Activated CD4-positive, alpha-beta T cell treated with anti-CD3 and anti-CD28 coated beads for 1 hour (primary cell): ENCODE results near the gene NUAK2.
"Not testable (repeated sequence)": the region's sequence is repeated elsewhere in the genome, so short reads cannot be mapped to it uniquely, and the experiment has no call there.

Experiments
- DNase-seq: peaks from one replicate; pipeline ENCODE4 v3.0.0-alpha.2; 2020

NUAK2 gene

GRCh38 chr1:205294175-205294917, 27.2 kb downstream of the NUAK2 start:
- no peak for DNase-seq

DNA sequence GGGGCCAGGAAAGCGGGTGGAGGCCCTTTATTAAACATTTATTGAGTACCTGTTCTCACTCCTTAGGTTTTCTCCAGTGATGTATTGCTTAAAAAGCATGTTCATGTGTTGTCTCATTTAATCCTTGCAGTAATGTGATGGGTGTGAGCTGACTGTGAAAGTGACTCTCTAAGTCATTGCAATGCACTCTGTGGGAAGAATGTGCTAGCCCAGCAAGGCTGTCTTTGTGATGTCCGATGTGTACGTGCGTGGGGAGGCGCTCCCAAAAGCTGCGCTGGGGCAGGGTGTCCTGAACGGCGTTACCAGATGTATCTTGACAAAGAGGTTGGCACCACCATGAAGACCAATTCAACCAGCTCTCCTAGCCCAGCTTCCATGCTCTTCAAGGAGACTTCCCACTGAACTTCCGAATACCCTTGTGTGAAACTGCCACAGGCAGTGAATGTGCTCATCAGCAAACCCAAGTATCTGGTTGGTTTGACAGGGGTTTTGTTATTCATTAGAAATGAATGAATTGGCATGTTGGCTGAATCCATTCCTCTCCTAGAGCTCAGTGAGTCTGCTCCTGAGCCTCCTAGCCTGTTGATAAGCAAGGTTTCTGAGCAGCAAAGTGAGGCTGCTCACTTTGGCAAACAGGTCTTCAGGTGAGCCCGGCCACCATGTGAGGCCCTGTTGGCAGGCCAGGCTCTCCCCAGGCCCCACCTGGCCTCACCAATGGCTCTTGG, 28.0 kb downstream of the NUAK2 start:
- no peak for DNase-seq

GRCh38 chr1:205291596-205291995, 29.9 kb downstream of the NUAK2 start:
- no peak for DNase-seq

GRCh38 chr1:205287767-205288559, 33.6 kb downstream of the NUAK2 start:
- peak; percentile 61 for DNase-seq

DNA sequence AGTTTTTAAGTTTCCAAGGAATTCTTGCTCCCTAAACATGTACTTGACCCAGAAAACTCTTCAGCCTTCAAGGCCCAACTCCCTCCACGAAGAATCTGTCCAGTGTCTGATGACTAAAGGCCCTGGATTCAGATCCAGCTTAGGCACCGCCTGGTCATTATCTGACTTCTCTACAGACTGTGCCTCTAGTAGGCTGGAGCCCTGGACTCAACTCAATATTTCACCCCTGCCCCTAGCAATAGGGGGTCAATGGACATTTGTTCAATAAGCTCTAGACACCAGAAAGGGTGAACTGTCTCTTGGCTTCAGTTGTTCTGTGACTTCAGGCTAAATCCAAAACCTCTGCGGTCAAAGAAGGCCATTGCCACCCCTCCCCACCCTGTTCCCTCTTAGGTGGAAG, 34.5 kb downstream of the NUAK2 start:
- no peak for DNase-seq

DNA sequence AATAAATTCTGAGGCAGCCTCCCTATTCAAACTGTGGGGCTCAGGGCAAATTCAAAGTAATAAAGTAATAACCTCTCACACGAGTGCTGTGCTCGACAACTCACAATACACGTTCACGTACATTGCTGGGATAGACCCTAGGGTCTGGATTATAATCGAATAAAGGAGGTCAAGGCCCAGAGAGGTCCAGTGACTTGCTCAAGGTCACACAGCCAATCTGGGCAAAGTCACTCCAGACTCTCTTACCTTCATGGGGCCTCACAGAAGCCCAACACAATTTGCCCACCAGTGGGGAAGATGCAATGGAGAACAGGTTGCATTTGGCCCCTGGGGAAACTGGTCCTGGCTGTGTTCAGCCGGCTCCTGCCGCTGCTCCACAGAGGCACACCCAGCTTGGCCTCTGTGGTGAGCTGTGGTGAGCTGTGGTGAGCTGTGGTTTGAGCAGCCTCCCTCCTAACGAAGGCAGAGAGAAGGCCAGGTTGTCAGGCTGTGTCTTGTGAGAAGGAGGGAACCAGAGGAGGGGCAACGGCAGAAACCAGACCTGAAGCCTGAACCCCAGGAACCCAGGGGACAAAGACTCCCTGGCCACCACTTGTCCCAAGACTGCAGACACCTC, 35.1 kb downstream of the NUAK2 start:
- DNase-seq: peak; percentile 29

- DNase-seq: peak; percentile 31
These were observed 36.0 kb downstream of the NUAK2 start for GRCh38 chr1:205285381-205286101.

GRCh38 chr1:205284420-205285144, 37.0 kb downstream of the NUAK2 start:
- DNase-seq: peak; percentile 86

DNA sequence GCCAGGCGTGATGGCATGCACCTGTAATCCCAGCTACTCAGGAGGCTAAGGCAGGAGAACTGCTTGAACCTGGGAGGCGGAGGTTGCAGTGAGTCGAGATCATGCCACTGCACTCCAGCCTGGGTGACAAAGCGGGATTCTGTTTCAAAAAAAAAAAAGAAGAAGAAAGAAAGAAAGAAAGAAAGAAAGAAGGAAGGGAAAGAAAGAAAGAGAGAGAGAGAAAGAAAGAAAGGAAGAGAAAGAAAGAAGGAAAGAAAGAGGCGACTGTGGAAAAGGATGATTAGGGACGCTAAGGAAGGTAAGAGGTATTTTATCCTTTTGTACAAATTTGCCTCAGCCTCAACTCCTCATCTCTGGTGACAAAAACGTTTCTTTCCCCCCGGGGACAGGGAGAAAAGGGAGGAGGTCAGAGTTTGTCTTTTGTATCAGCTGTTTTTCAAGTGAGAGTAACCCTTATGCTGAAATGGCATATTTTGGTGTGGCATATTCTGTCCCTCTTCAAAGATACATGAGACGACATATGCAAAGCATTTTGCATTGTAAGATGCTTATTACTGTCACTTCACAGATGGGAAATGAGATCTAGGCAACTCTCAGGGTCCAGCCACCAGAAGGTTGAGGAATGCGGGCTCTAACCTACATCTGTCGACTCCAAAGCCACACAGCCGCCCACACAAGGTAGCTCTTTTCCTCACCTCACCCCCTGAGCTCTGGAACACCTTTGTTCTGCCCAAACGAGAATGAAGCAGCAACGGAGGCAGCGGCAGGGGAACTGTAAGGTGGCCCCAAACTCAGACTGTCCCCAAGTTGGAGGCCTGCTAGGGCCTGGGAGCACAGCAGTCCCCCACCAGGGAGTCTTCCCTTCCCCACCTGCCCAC, 38.0 kb downstream of the NUAK2 start:
- no peak for DNase-seq

DNA sequence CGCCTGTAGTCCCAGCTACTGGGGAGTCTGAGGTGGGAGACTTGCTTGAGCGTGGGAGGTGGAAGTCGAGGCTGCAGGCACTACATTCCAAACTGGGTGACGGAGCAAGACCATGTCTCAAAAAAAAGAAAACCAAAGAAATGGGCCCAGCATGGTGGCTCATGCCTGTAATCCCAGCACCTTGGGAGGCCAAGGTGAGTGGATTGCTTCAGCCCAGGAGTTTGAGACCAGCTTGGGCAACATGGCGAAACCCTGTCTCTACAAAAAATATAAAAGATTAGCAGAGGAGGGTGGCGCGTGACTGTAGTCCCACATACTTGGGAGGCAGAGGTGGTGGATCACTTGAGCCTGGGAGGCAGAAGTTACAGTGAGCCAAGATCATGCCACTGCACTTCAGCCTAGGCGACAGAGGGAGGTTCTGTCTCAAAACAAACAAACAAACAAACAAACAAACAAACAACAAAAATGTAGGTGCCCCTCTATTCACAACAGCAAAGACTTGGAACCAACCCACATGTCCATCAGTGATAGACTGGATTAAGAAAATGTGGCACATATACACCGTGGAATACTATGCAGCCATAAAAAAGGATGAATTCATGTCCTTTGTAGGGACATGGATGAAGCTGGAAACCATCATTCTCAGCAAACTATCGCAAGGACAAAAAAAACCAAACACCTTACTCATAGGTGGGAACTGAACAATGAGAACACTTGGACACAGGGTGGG, 40.7 kb downstream of the NUAK2 start:
- DNase-seq: not testable (repeated sequence)

DNA sequence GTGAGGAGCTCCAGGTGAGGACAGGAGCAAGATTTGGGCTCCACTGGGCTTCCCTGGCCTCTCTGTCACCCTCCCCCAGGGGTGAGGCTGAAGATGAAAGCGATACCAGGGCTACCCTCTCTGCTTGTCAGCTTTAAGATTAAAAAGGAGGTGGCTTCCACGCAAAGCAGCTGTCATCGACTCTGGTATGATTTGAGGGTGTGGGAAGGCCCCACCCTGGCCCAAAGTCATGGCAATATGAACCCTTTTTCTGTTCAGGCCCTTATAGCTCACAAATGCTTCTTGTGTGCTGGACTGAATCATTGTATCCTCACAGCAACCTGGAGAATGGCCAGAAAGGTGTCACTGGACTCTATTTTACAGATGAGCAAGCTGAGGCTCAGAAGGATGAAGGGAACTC, 41.6 kb downstream of the NUAK2 start:
- DNase-seq: no peak

- DNase-seq: no peak
These were observed 44.9 kb downstream of the NUAK2 start for GRCh38 chr1:205276689-205277065.

DNA sequence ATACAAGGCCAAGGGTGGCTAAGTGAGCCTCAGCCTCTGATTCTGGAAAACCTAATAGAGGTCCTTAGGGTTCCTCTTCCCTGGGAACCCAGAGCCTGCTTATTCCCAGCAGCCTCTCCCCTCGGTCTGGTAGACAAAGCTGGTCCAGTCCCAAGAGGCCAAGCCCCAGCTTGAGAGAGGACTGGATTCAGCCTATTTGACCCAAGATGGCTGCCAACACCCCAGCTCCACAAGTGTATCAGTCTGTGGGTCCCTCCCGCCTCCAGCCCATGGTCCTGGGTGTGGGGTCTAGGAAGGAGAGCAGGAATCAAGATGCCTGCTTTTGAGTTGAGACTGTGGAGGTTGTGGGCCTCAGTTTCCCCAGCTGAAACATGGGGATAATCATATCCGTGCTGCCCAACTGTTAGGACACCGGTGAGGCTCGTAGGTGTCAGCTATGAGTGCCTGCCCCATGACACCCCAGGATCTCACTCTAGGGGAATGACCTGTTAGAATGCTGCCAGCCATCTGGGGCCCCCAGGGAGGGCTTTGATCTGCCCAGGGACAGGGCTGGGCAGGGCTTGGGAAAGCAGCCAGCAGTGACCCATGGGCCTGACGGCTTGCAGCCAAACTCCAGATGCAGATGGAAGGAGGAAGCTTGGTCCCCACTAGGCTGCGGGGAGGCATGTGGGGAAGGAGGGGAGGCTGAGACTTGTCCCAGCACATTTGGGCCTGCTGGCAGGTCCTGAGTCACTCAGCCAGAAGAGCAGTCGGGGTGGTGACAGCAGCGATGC, 45.4 kb downstream of the NUAK2 start:
- DNase-seq: no peak

GRCh38 chr1:205275133-205275532, 46.4 kb downstream of the NUAK2 start:
- peak; percentile 45 for DNase-seq

DNA sequence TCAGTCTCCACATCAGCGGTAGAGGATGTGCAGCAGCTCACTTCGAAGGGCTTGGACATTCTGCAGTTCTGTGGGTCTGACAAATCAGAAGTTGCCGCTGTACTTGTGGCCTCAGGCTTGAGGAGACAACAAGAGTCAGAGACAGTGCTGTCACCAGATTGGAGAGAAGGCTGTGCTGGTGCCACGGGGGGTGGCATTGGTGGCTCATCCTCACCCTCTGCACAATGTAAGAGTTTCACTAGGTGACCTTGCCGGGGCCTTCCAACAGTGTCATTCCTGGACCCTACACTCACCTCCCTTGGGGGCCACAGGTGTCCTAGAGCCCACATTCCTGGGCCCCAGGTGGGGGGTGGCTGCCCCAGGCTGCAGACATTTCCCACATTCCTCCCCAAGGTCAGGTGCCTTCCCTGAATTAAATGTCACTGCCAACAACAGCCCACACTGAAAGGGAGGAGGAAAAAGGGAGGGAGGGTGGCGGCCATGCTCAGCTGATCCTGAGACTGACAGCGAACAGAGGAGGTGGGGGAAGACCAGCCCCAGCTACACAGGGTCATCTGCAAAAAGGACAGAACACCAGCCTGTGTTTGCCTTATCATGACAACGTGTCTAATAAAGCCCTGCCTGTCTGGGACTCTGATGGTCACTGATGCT, 47.4 kb downstream of the NUAK2 start:
- DNase-seq: no peak

DNA sequence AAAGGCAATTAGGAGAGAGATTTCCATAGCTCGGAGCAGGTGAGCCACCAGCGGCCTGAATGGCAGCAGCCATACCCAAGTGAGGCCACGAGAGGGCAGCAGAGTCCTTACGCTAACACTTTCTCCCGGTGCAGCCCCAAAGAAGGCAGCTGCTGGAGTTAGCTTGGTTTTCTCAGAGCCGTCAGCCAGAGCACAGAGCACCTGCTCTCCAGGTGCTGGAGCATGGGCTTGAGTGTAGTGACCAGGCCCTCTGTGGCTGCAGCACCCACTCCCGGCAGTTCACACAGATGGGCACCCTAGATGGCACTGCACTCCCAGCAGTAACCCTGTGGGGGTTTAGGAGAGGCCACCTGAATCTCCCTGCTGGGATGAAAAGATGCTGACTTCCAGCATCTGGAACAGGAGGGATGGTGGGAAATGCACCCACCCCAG, 48.0 kb downstream of the NUAK2 start:
- DNase-seq: peak; percentile 82

GRCh38 chr1:205272536-205272935, 49.0 kb downstream of the NUAK2 start:
- DNase-seq: no peak

GRCh38 chr1:205271745-205272144, 49.8 kb downstream of the NUAK2 start:
- DNase-seq: no peak

GRCh38 chr1:205271277-205271676, 50.3 kb downstream of the NUAK2 start:
- DNase-seq: no peak
